Ovary (tissue), 3 donors: ENCODE results near the gene SYNDIG1.

ENCODE experiments used
- CTCF ChIP-seq, 3 donors: fragments of 450-650 bp in 2 of 3; fragments of 200-600 bp in 1 of 3; IDR thresholded peaks; one replicate each; pipeline versions ENCODE4 v1.5.1 to v1.8.0; 2016 to 2022; ENCODE audit warnings: antibody characterized with exemption in 3 of 3, mild to moderate bottlenecking in 1 of 3
- EP300 ChIP-seq: sonication (generic); formaldehyde crosslinking; IDR thresholded peaks from one replicate; pipeline ENCODE4 v1.6.1; 2017; ENCODE audit warnings: antibody characterized with exemption
- POLR2A ChIP-seq: fragments of 450-650 bp; IDR thresholded peaks from one replicate; pipeline ENCODE4 v1.6.1; 2017; ENCODE audit warnings: antibody characterized with exemption, mild to moderate bottlenecking, moderate library complexity
- donor health status: DM: no; HTN: no; CAD: no.

GRCh38 chr20:24633026-24633425 is 163.6 kb downstream of the SYNDIG1 start:
- no peak for TF ChIP-seq CTCF (IDR thresholded peaks at IDR 0.05)
- no peak for TF ChIP-seq EP300
- no peak for TF ChIP-seq POLR2A
